B cell (primary cell): ENCODE results near the gene ADORA2A. TPM values are rescaled to one million over a fixed set of nuclear protein-coding genes. Genes with fewer than 3 reads are reported as not detected.

Source experiments
- ATAC-seq: fragments of 200-7000 bp; cut with Tn5 transposase; one replicate; pipeline ENCODE4 v1.10.0; 2021; ENCODE audit warnings: low read depth, mild to moderate bottlenecking, moderate number of reproducible peaks, moderate library complexity
- CTCF ChIA-PET: fragments of 350-600 bp; sonication (Branson Sonifier 250); formaldehyde crosslinking; loops from one replicate; lab custom pipeline; 2021; ENCODE audit warnings: antibody characterized with exemption, inconsistent platforms; lab: Charles Lee
- POLR2A ChIA-PET: fragments of 350-600 bp; sonication (Branson Sonifier 250); formaldehyde crosslinking; loops from one replicate; lab custom pipeline; 2021; ENCODE audit warnings: antibody characterized with exemption; lab: Charles Lee
- DNase-seq: peaks from one replicate; pipeline ENCODE4 v3.0.0; 2013
- H2AFZ ChIP-seq: 2 replicates; pipeline ENCODE4 v1.6.1; 2012; ENCODE audit warnings: mild to moderate bottlenecking, low read depth, low read length; ENCODE audit not compliant: insufficient read depth, poor library complexity, severe bottlenecking
- H3K27ac ChIP-seq, 2 donors: 1 replicate in 1 of 2; 2 replicates in 1 of 2; pipeline ENCODE4 v1.5.1; 2012 to 2013; ENCODE audit warnings: low read length in 2 of 2, mild to moderate bottlenecking in 2 of 2, moderate library complexity in 1 of 2
- H3K27me3 ChIP-seq, 4 experiments: fragments of 200-600 bp in 1 of 4; sonication (generic) in 1 of 4; replicated peaks in 1 of 4; 1 replicate in 2 of 4; 2 replicates in 2 of 4; pipeline versions ENCODE4 v1.6.1 to v1.7.0; 2013 to 2016; ENCODE audit warnings: low read length in 3 of 4, mild to moderate bottlenecking in 2 of 4, mixed read lengths in 1 of 4, moderate library complexity in 1 of 4; ENCODE audit not compliant: insufficient read depth in 4 of 4, control insufficient read depth in 3 of 4; ENCODE audit errors: control extremely low read depth in 1 of 4
- H3K36me3 ChIP-seq, 2 experiments: replicated peaks in 1 of 2; 1 replicate in 1 of 2; 2 replicates in 1 of 2; pipeline versions ENCODE4 v1.6.1 to v1.7.1; 2013; ENCODE audit warnings: low read length in 1 of 2; ENCODE audit not compliant: insufficient read depth in 2 of 2, control insufficient read depth in 1 of 2; ENCODE audit errors: control extremely low read depth in 1 of 2, extremely low read depth in 1 of 2
- H3K4me1 ChIP-seq, 2 donors: fragments of 200-600 bp in 1 of 2; sonication (generic) in 1 of 2; 1 replicate in 1 of 2; 2 replicates in 1 of 2; pipeline versions ENCODE4 v1.5.1 to v1.6.1; 2013 to 2017; ENCODE audit warnings: low read length in 2 of 2; ENCODE audit not compliant: control insufficient read depth in 2 of 2, insufficient read depth in 2 of 2
- H3K4me2 ChIP-seq: replicated peaks from 2 replicates; pipeline ENCODE3; 2012; ENCODE audit warnings: mild to moderate bottlenecking, low read depth, low read length; ENCODE audit not compliant: poor library complexity, severe bottlenecking
- H3K4me3 ChIP-seq, 5 experiments: fragments of 200-600 bp in 1 of 5; sonication (generic) in 1 of 5; 1 replicate in 3 of 5; 2 replicates in 2 of 5; pipeline versions ENCODE4 v1.5.1 to v1.7.0; 2011 to 2016; ENCODE audit warnings: low read length in 4 of 5, mild to moderate bottlenecking in 4 of 5, low read depth in 2 of 5, control low read depth in 1 of 5, moderate library complexity in 1 of 5; ENCODE audit not compliant: insufficient read depth in 1 of 5; ENCODE audit errors: control extremely low read depth in 1 of 5, extremely low read depth in 1 of 5
- H3K79me2 ChIP-seq: fragments of 200-600 bp; sonication (generic); one replicate; pipeline ENCODE4 v1.6.0; 2016; ENCODE audit warnings: low read length; ENCODE audit not compliant: control insufficient read depth, insufficient read depth
- H3K9ac ChIP-seq: fragments of 200-600 bp; sonication (generic); 2 replicates; pipeline ENCODE4 v1.6.1; 2017; ENCODE audit warnings: mild to moderate bottlenecking, low read length, moderate library complexity
- H3K9me3 ChIP-seq, 3 donors: one replicate each; pipeline versions ENCODE4 v1.6.1 to v1.7.1; 2013; ENCODE audit warnings: low read length in 2 of 3; ENCODE audit not compliant: control insufficient read depth in 2 of 3, insufficient read depth in 1 of 3; ENCODE audit errors: control extremely low read depth in 1 of 3
- H4K20me1 ChIP-seq: 2 replicates; pipeline ENCODE4 v1.6.0; 2012; ENCODE audit warnings: mild to moderate bottlenecking, low read length; ENCODE audit not compliant: insufficient read depth, control insufficient read depth, poor library complexity, severe bottlenecking
- H3K27ac Mint-ChIP-seq: one replicate; pipeline ENCODE4 v1.8.0; 2021; ENCODE audit warnings: mixed read lengths
- H3K27me3 Mint-ChIP-seq: one replicate; pipeline ENCODE4 v1.8.0; 2021; ENCODE audit warnings: mixed read lengths
- H3K4me1 Mint-ChIP-seq: one replicate; pipeline ENCODE4 v1.8.0; 2021; ENCODE audit warnings: mixed read lengths
- H3K4me3 Mint-ChIP-seq: one replicate; pipeline ENCODE4 v1.8.0; 2021; ENCODE audit warnings: mixed read lengths
- H3K9me3 Mint-ChIP-seq: one replicate; pipeline ENCODE4 v1.8.0; 2022; ENCODE audit warnings: mixed read lengths; ENCODE audit not compliant: insufficient read depth
- CTCF ChIP-seq: fragments of 200-600 bp; IDR thresholded peaks from one replicate; pipeline ENCODE4 v1.8.0; 2022; ENCODE audit warnings: antibody characterized with exemption, mild to moderate bottlenecking
- EZH2 ChIP-seq: IDR thresholded peaks from 2 replicates; pipeline ENCODE4 v1.6.1; 2012; ENCODE audit warnings: borderline replicate concordance, low read depth, mild to moderate bottlenecking, moderate library complexity, low read length; ENCODE audit not compliant: insufficient read depth, poor library complexity, severe bottlenecking
- WGBS: methylation state at CpG from one replicate; pipeline ENCODE4 v1.1.5; 2013; ENCODE audit warnings: missing lambda C conversion rate; ENCODE audit not compliant: insufficient coverage; 5-methylcytosine and 5-hydroxymethylcytosine counted together
- intact Hi-C: fragments of 100-400 bp; cut with micrococcal nuclease; formaldehyde crosslinking; loops from one replicate; pipeline ENCODE4 v1.10.0; 2022
- polyA plus RNA-seq: library from polyadenylated mRNA; depleted of rRNA; stranded (reverse); fragments of >200 nt; gene quantifications from 2 replicates; pipeline ENCODE4 v1.2.3, GENCODE V29; 2012
- total RNA-seq, 2 donors: library from RNA; stranded (reverse); fragments of 120-200 nt in 1 of 2; gene quantifications; 1 replicate in 1 of 2; 2 replicates in 1 of 2; pipeline versions ENCODE4 v1.2.3 to v1.2.4, GENCODE V29; 2013 to 2022

Gene ADORA2A
- total and polyA plus RNA-seq, 2 donors (not counting 1 experiment from before 2014, with no cell fraction given) = 30.5 to 45.4 TPM

GRCh38 chr22:24446260-24446611 is 18.8 kb downstream of the ADORA2A start:
- Histone ChIP-seq H3K4me1 (peaks cover 8 to 19% of the 10 kb centered on the region in 2 donors), H2AFZ (no peak overlapping the region), H3K36me3 (peaks cover 11 to 28% of the 10 kb centered on the region in 2 experiments), H3K27me3 (no peaks in the 10 kb centered on the region), H3K4me3 (no peak overlapping the region), H3K9ac (no peak overlapping the region), H3K9me3 (peaks cover 0 to 2% (median 1%) of the 10 kb centered on the region in 3 donors), H3K27ac (no peak overlapping the region), H3K79me2 (peaks cover 51% of the 10 kb centered on the region), H4K20me1 (peaks cover 36% of the 10 kb centered on the region), H3K4me2 (no peak overlapping the region)
- Mint-ChIP-seq H3K4me1 (peaks cover 33% of the 10 kb centered on the region), H3K4me3 (no peak overlapping the region), H3K27ac (no peak overlapping the region), H3K9me3 (no peaks in the 10 kb centered on the region), H3K27me3 (no peaks in the 10 kb centered on the region)
- WGBS = no CpG with 5 or more reads among the region's 3 CpGs
- POLR2A ChIA-PET = no interaction called here
- TF ChIP-seq CTCF = no peak
- TF ChIP-seq EZH2 = no peak
- intact Hi-C loops = no loop called here
- CTCF ChIA-PET = interaction anchor here (1.0 to 1.2 kb wide), 2 partner anchors 10 to 57 kb away, joined by 3 read pairs; no protein-coding TSS in a partner anchor
- DNase-seq = no peak
- no peak for ATAC-seq

DNA sequence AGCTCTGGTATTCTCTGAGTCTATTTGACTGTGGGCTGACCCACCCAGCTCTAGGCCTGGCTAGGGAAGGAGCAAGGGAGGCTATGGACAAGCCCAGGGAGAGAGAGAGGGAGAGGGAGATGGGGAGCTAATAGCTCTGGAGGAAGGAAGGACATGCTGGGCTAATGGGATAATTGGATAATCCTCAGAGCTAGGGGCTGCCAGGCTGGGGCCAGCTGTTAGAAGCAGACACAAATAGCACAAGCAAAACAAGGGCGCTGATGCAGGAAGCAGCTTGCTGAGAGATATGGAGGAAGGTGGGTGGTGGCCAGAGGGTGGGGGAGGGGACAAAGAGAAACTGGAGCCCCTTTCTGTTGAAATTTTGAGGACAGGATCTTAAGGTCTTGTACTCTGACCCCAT is 23.2 kb downstream of the ADORA2A start:
- intact Hi-C loops = no loop called here
- no peaks in the 10 kb centered on the region for H3K9me3 Mint-ChIP-seq
- Histone ChIP-seq H3K4me2 (peak overlapping the region; percentile 18), H3K9ac (no peak overlapping the region), H2AFZ (no peak overlapping the region), H3K36me3 (peaks cover 0 to 3% of the 10 kb centered on the region in 2 experiments), H3K79me2 (peaks cover 7% of the 10 kb centered on the region), H3K27ac (no peak overlapping the region), H3K27me3 (no peaks in the 10 kb centered on the region), H3K9me3 (peaks cover 0 to 7% (median 1%) of the 10 kb centered on the region in 3 donors), H3K4me3 (no peak overlapping the region), H4K20me1 (no peaks in the 10 kb centered on the region), H3K4me1 (peaks cover 8 to 16% of the 10 kb centered on the region in 2 donors)
- POLR2A ChIA-PET = no interaction called here
- H3K4me3 Mint-ChIP-seq = peak overlapping the region; percentile 18
- TF ChIP-seq EZH2 (no peak), CTCF (no peak)
- peaks cover 28% of the 10 kb centered on the region for H3K4me1 Mint-ChIP-seq
- 0% methylated on average over 1 of the region's 1 CpG for WGBS
- CTCF ChIA-PET = interaction anchor here (0.9 to 1.3 kb wide), 2 partner anchors 13 to 23 kb away, joined by 4 read pairs; partner anchors contain the start of gene ADORA2A
- ATAC-seq (peak; percentile 28), DNase-seq (no peak)
- no peaks in the 10 kb centered on the region for H3K27me3 Mint-ChIP-seq
- no peak overlapping the region for H3K27ac Mint-ChIP-seq
